Hepatic stellate cell (primary cell): Measurements from ENCODE around the gene ANKRD13D.
"Not testable (repeated sequence)": the region's sequence is repeated elsewhere in the genome, so short reads cannot be mapped to it uniquely, and the experiment has no call there.

Experiments used
- DNase-seq: peaks from one replicate; pipeline ENCODE4 v3.0.0; 2011; ENCODE audit warnings: low spot score

The ANKRD13D gene

GRCh38 chr11:67303835-67304411 lies 14.8 kb downstream of the ANKRD13D start:
- no peak for DNase-seq

- DNase-seq = no peak
Measured at GRCh38 chr11:67304511-67305113, 15.5 kb downstream of the ANKRD13D start.

GRCh38 chr11:67306769-67307544 lies 17.9 kb downstream of the ANKRD13D start:
- no peak for DNase-seq

GRCh38 chr11:67307545-67308001 lies 18.5 kb downstream of the ANKRD13D start:
- DNase-seq = no peak

GRCh38 chr11:67308031-67308866 lies 19.1 kb downstream of the ANKRD13D start:
- no peak for DNase-seq

GRCh38 chr11:67309166-67309565 lies 20.1 kb downstream of the ANKRD13D start:
- no peak for DNase-seq

- DNase-seq = no peak
Measured at GRCh38 chr11:67309661-67310061, 20.6 kb downstream of the ANKRD13D start.

- DNase-seq = no peak
Measured at GRCh38 chr11:67310246-67311050, 21.3 kb downstream of the ANKRD13D start.

GRCh38 chr11:67311051-67311555 lies 22.0 kb downstream of the ANKRD13D start:
- no peak for DNase-seq

- DNase-seq = no peak
Measured at GRCh38 chr11:67311556-67312082, 22.5 kb downstream of the ANKRD13D start.

- DNase-seq = no peak
Measured at GRCh38 chr11:67312187-67313021, 23.3 kb downstream of the ANKRD13D start.

- DNase-seq = no peak
Measured at GRCh38 chr11:67313125-67313890, 24.2 kb downstream of the ANKRD13D start.

- DNase-seq = no peak
Measured at GRCh38 chr11:67314218-67314617, 25.1 kb downstream of the ANKRD13D start.

GRCh38 chr11:67315325-67315909 lies 26.3 kb downstream of the ANKRD13D start:
- DNase-seq = no peak

GRCh38 chr11:67316882-67317204 lies 27.7 kb downstream of the ANKRD13D start:
- DNase-seq = no peak

- peak; percentile 99 for DNase-seq
Measured at GRCh38 chr11:67317205-67317887, 28.2 kb downstream of the ANKRD13D start.

GRCh38 chr11:67317888-67318555 lies 28.9 kb downstream of the ANKRD13D start:
- DNase-seq = no peak

- not testable (repeated sequence) for DNase-seq
Measured at GRCh38 chr11:67318876-67319275, 29.8 kb downstream of the ANKRD13D start.
